HG03469 (cell line): ENCODE results near the gene SLC6A3.

Experiments used
- ATAC-seq: cut with Tn5 transposase; IDR thresholded peaks from one replicate; pipeline ENCODE4 v1.9.1; 2021; ENCODE audit warnings: mild to moderate bottlenecking, moderate library complexity, moderate number of reproducible peaks; ENCODE audit not compliant: unreplicated experiment

SLC6A3 gene

GRCh38 chr5:1445313-1445688, at the start of gene SLC6A3:
Gene SLC6A3, minus strand, starts transcription at chr5:1445440. Its CDS starts 2,243 bp downstream, at chr5:1443197.
- ATAC-seq, result no peak

GRCh38 chr5:1493941-1494340, 48.7 kb upstream of the SLC6A3 start:
- ATAC-seq, result no peak

DNA sequence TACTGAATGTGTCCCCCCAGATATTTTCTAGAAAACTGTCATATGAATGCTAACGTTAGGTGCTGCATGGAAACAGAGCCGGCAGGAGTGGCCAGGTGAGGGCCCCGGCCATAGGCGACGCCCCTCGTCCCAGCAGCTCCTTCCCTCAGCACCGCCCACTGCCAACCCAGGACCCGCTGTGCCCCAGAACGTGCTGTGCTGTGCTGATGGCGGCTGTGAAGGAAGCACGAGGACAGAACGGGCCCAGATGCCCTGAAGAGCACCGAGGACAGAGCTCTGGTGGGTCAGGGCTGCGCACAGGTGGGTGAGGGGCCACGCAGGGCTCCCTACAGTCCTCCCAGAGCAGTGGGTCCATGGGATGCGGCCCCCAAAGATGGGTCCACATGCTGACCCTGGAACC, 48.2 kb upstream of the SLC6A3 start:
- no peak for ATAC-seq

GRCh38 chr5:1492757-1493156, 47.5 kb upstream of the SLC6A3 start:
- ATAC-seq, result no peak

GRCh38 chr5:1490376-1490775, 45.1 kb upstream of the SLC6A3 start:
- no peak for ATAC-seq

DNA sequence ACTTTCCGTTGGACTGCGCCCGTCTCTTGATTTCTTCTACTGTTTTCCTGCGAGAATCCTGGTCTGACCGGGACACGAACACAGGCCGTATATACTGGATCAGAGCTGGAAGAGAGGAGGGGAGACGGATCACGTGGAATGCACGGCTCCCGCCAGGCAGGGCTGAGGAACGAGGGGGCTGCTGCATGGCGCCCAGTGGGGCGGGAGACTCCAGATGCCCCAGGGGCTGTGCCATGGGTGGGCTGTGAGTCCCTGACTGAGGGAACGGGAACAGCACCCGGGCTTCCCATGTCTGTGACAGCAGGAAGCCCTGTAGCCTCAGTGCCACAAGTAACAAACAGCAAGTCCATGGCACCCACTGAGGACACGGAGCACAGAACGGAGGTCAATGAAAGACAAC, 44.5 kb upstream of the SLC6A3 start:
- no peak for ATAC-seq

GRCh38 chr5:1488882-1489680, 43.8 kb upstream of the SLC6A3 start:
- peak; percentile 27 for ATAC-seq

DNA sequence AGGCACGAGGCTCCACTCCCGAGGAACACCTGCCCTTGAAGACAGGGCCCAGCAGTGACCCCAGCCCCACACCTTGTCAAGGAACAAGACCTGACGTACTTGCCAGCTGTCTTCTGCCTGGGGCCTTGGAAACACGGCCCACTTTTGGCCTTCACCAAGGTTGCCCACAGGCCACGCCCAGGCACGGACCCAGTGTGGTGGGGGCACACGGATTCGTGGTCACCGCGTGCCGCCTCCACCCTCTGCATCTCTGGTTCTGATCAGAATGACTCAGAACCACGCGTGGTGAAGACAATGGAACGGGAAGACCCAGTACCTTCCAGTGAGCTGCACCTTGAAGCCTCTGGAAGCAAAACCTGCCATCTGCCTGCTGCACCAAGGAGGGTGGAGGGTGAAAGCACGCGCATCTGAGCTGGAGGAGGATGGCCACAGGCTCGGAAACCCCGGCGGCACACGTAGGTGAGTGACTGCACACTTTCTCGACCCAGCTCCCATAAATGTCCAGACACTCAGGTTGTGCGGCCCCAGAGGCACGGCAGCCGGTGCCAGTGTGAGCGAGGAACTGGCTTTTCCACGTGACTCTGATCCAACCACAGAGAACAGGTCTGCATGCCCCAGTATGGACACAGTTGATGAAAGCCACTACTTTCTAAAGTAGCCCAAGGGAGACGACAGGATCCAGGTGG, 42.0 kb upstream of the SLC6A3 start:
- no peak for ATAC-seq

- no peak for ATAC-seq
These were observed 41.0 kb upstream of the SLC6A3 start for GRCh38 chr5:1486271-1486670.

- ATAC-seq, result no peak
These were observed 40.4 kb upstream of the SLC6A3 start for GRCh38 chr5:1485579-1486118.

GRCh38 chr5:1484730-1485578, 39.7 kb upstream of the SLC6A3 start:
- ATAC-seq, result peak; percentile 41

- ATAC-seq, result no peak
These were observed 38.9 kb upstream of the SLC6A3 start for GRCh38 chr5:1483856-1484729.

- no peak for ATAC-seq
These were observed 37.8 kb upstream of the SLC6A3 start for GRCh38 chr5:1483064-1483463.

GRCh38 chr5:1481959-1482331, 36.7 kb upstream of the SLC6A3 start:
- ATAC-seq, result no peak

DNA sequence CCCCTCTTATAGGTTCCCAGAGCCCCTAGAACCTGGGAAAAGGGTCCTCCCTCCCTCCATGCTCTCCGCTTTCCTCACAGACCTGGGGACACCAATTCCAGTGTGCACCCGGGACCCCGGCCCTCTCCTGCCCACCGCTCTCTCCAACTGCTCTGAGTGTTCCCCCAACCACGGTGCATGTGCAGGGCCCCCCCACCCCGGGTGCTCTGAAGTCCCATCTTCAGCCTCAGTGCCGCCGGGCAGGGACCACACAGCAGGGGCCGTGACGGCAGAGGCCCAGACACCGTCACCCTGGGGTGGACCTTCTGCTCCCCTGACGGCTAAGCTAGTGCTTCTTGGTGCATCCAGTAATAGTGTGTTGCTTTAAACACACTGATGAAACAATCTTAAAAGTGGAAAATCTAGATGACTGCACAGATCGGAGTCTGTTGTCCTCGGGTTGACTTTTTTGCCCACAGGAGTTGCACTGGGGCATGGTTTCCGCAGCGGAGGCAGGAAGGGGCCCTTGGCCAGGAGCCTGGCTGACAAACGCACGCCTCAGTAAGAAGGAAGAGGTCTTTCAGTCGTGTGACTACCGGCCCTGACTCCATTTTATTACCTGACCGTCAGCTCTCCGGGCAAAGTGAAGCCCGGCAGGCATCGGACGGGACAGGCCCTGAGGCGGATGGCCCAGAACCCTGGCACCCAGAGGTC, 36.2 kb upstream of the SLC6A3 start:
- ATAC-seq, result no peak

GRCh38 chr5:1480806-1481205, 35.6 kb upstream of the SLC6A3 start:
- no peak for ATAC-seq

- ATAC-seq, result no peak
These were observed 35.0 kb upstream of the SLC6A3 start for GRCh38 chr5:1480217-1480616.

- ATAC-seq, result no peak
These were observed 34.4 kb upstream of the SLC6A3 start for GRCh38 chr5:1479581-1480188.

GRCh38 chr5:1479066-1479465, 33.8 kb upstream of the SLC6A3 start:
- no peak for ATAC-seq
